Psoas muscle (tissue), 8 donors: ENCODE measurements around the gene FMNL2. TPM values are rescaled to one million over a fixed set of nuclear protein-coding genes. Genes with fewer than 3 reads are reported as not detected.

ENCODE experiments used
- ATAC-seq, 4 donors: fragments of 200-7000 bp; cut with Tn5 transposase; one replicate each; pipeline ENCODE4 v1.9.1; 2020; ENCODE audit warnings: moderate library complexity in 3 of 4, mild to moderate bottlenecking in 2 of 4
- DNase-seq, 2 donors: peaks; one replicate each; pipeline ENCODE4 v3.0.0-alpha.2; 2020
- H3K27ac ChIP-seq: fragments of 200-600 bp; one replicate; pipeline ENCODE4 v1.8.0; 2022
- H3K27me3 ChIP-seq, 3 donors: fragments of 200-600 bp in 1 of 3; one replicate each; pipeline versions ENCODE4 v1.6.1 to v1.8.0; 2013 to 2022; ENCODE audit warnings: low read length in 2 of 3, mild to moderate bottlenecking in 2 of 3, moderate library complexity in 1 of 3; ENCODE audit not compliant: insufficient read depth in 3 of 3
- H3K36me3 ChIP-seq, 2 donors: fragments of 200-600 bp in 1 of 2; one replicate each; pipeline versions ENCODE4 v1.6.1 to v1.8.0; 2013 to 2022; ENCODE audit warnings: low read depth in 1 of 2, mild to moderate bottlenecking in 1 of 2, moderate library complexity in 1 of 2; ENCODE audit not compliant: insufficient read depth in 1 of 2
- H3K4me1 ChIP-seq: fragments of 200-600 bp; one replicate; pipeline ENCODE4 v1.8.0; 2022
- H3K4me3 ChIP-seq: fragments of 200-600 bp; one replicate; pipeline ENCODE4 v1.8.0; 2022; ENCODE audit warnings: mild to moderate bottlenecking
- H3K9me3 ChIP-seq: fragments of 200-600 bp; one replicate; pipeline ENCODE4 v1.8.0; 2022
- WGBS, 3 donors: extraction: QIAGEN DNeasy Blood & Tissue Kit; methylation state at CpG; one replicate each; pipeline versions ENCODE4 v1.1.6 to v1.1.7; 2013; 5-methylcytosine and 5-hydroxymethylcytosine counted together
- intact Hi-C, 2 donors: fragments of 100-400 bp; cut with DNase I; formaldehyde crosslinking; loops; one replicate each; pipeline versions ENCODE4 v1.11.0 to v1.14.2; 2022
- polyA plus RNA-seq, 3 donors: library from polyadenylated mRNA; stranded (reverse); fragments of 200-250 nt; gene quantifications; one replicate each; pipeline ENCODE4 v1.2.3, GENCODE V29; 2013
- total RNA-seq, 4 donors: library from RNA; stranded (reverse); fragmentation: NEBNext Ultra II Directional in 2 of 4; extraction: Animal tissue kit (Norgen Biotek cat#: 25700) in 2 of 4; gene quantifications; one replicate each; pipeline versions ENCODE4 v1.2.1 to v1.2.4, GENCODE V29; 2021 to 2023
- TF ChIP-seq, protein P1 (sequence below): fragments of 200-600 bp; IDR thresholded peaks from one replicate; pipeline ENCODE4 v1.8.0; 2022; ENCODE audit warnings: antibody characterized with exemption
- donor health status: healthy with polysubstance abuse.
- donor health status: DM: no; HTN: no; CAD: no; lungs with moderate emphysema.
- donor health status: Bipolar disorder and iron deficiency.
- donor health status: healthy.
- donor health status: DM: yes; HTN: yes; CAD: no.
- donor health status: DM: no; HTN: no; CAD: no.
- donor health status: DM: no; HTN: no; CAD: no.
- donor health status: DM: yes; HTN: yes; CAD: no.

Gene FMNL2
- total and polyA plus RNA-seq, 7 donors = 6.6 to 18.2 (median 11.0) TPM

DNA sequence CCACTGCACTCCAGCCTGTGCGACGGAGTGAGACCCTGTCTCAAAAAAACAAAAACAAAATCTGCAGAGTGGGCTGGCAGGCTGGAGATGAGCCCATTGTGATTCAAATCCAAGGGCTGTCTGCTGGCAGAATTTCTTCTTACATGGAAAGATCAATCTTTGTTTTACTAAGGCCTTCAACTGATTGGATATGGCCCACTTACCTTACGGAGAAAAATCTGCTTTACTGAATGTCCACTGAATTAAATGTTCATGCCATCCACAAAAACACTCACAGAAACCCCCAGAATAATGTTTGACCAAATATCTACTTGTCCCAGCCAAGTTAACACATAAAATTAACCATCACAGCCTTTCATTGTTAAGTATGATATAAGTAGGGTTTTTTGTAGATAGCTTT, 8.3 kb upstream of the FMNL2 start:
- 96 to 99% (median 97%) methylated on average over 3 of the region's 3 CpGs for WGBS, 3 donors
- Histone ChIP-seq H3K4me1 (no peaks in the 10 kb centered on the region), H3K4me3 (no peak overlapping the region), H3K9me3 (no peaks in the 10 kb centered on the region), H3K36me3 (no peaks in the 10 kb centered on the region), H3K27ac (no peak overlapping the region), H3K27me3 (no peaks in the 10 kb centered on the region)
- intact Hi-C loops = no loop called here
- TF ChIP-seq, protein P1, sequence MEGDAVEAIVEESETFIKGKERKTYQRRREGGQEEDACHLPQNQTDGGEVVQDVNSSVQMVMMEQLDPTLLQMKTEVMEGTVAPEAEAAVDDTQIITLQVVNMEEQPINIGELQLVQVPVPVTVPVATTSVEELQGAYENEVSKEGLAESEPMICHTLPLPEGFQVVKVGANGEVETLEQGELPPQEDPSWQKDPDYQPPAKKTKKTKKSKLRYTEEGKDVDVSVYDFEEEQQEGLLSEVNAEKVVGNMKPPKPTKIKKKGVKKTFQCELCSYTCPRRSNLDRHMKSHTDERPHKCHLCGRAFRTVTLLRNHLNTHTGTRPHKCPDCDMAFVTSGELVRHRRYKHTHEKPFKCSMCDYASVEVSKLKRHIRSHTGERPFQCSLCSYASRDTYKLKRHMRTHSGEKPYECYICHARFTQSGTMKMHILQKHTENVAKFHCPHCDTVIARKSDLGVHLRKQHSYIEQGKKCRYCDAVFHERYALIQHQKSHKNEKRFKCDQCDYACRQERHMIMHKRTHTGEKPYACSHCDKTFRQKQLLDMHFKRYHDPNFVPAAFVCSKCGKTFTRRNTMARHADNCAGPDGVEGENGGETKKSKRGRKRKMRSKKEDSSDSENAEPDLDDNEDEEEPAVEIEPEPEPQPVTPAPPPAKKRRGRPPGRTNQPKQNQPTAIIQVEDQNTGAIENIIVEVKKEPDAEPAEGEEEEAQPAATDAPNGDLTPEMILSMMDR = no peak
- no peak for ATAC-seq
- DNase-seq = no peak

GRCh38 chr2:152328013-152328412, 7.0 kb upstream of the FMNL2 start:
- TF ChIP-seq, protein P1 = no peak
- H3K4me3 ChIP-seq = no peak overlapping the region
- no peak for ATAC-seq
- no peaks in the 10 kb centered on the region for H3K4me1 ChIP-seq
- intact Hi-C loops = no loop called here
- no peaks in the 10 kb centered on the region for H3K9me3 ChIP-seq
- no peak overlapping the region for H3K27ac ChIP-seq
- no peaks in the 10 kb centered on the region for H3K36me3 ChIP-seq
- 88 to 95% (median 90%) methylated on average over 2 of the region's 2 CpGs for WGBS, 3 donors
- H3K27me3 ChIP-seq = no peaks in the 10 kb centered on the region
- DNase-seq = no peak

- Histone ChIP-seq H3K27ac (no peak overlapping the region), H3K9me3 (no peaks in the 10 kb centered on the region), H3K4me3 (no peak overlapping the region), H3K4me1 (no peaks in the 10 kb centered on the region), H3K36me3 (no peaks in the 10 kb centered on the region), H3K27me3 (no peaks in the 10 kb centered on the region)
- ATAC-seq (no peak), DNase-seq (no peak)
- TF ChIP-seq, protein P1 = no peak
- intact Hi-C loops = loop anchor here (10.0 kb wide), 3 partner anchors 136 to 384 kb away; partner anchors contain the start of genes ARL6IP6 (in 1 of the 2) and PRPF40A (in 1 of the 2)
- 82 to 84% (median 83%) methylated on average over 4 of the region's 4 CpGs for WGBS, 3 donors
These were observed 4.6 kb upstream of the FMNL2 start for GRCh38 chr2:152330235-152330866.

DNA sequence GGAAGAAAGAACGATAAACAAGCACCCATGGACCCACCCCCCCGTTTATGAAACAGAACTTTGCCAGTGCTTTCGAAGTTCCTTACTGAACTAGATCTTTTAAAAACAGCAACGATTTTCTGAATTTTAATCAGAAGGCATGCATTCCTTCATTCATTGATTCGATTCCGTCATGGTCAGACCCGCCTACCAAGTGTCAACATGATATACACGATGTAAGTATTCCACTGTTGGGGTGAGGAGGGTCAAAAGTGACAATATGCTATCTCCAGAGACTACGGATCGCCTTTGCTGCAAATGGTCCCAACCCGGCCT, 316 bp upstream of the FMNL2 start:
- H3K9me3 ChIP-seq = no peaks in the 10 kb centered on the region
- H3K27me3 ChIP-seq = no peaks in the 10 kb centered on the region
- ATAC-seq (no peak), DNase-seq (no peak)
- peak overlapping the region; percentile 97 for H3K4me3 ChIP-seq
- intact Hi-C loops = loop anchor here (5.0 to 10.0 kb wide), 7 partner anchors 73 to 380 kb away; partner anchors contain the start of genes ARL6IP6 (in 1 of the 2) and PRPF40A (in 1 of the 2)
- TF ChIP-seq, protein P1 = no peak
- peaks cover 24% of the 10 kb centered on the region for H3K4me1 ChIP-seq
- WGBS, 3 donors = 2 to 4% (median 2%) methylated on average over 11 of the region's 11 CpGs
- H3K27ac ChIP-seq = peak overlapping the region; percentile 92
- no peaks in the 10 kb centered on the region for H3K36me3 ChIP-seq

DNA sequence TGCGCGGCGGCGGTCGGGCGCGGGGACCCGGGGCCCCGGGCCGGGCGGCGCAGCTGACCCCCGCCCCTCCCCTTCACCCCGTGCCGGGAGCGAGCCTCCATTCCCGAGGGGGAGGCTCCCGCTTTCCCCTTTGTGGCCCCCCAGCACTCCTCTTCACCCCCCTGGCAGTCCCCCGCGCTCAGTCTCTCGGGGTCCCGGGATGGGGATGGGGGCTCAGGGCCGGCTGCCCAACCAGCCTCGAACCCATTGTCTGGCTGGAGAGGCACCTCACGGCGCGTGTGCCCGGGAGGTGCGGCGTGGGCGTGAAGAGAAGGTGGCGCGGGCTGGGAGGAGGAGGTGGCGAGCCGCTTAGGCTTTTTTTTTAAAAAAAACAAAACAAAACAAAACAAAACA, 748 bp downstream of the FMNL2 start:
- TF ChIP-seq, protein P1 = no peak
- DNase-seq (peak in 1 of 2 donors; percentile 64), ATAC-seq (peak; percentile 12 to 24 (median 15))
- Histone ChIP-seq H3K27ac (peak overlapping the region; percentile 92), H3K27me3 (no peaks in the 10 kb centered on the region), H3K9me3 (no peaks in the 10 kb centered on the region), H3K4me1 (peaks cover 32% of the 10 kb centered on the region), H3K4me3 (peak overlapping the region; percentile 97), H3K36me3 (no peaks in the 10 kb centered on the region)
- WGBS, 3 donors = 0 to 1% (median 1%) methylated on average over 17 to 35 of the region's 35 CpGs
- intact Hi-C loops = loop anchor here (5.0 to 10.0 kb wide), 7 partner anchors 72 to 379 kb away; partner anchors contain the start of genes ARL6IP6 (in 1 of the 2) and PRPF40A (in 1 of the 2)
